ENCODE measurements around the gene PCDH10. TPM values are rescaled to one million over a fixed set of nuclear protein-coding genes. Genes with fewer than 3 reads are reported as not detected.
"Not testable (repeated sequence)": the region's sequence is repeated elsewhere in the genome, so short reads cannot be mapped to it uniquely, and the experiment has no call there.

Gene PCDH10
- total RNA-seq, 4 donors from 2014 or later: 0.27 to 0.83 (median 0.50) TPM

- Histone ChIP-seq H3K4me1 (no peaks in the 10 kb centered on the region), H3K27me3 (no peaks in the 10 kb centered on the region), H3K36me3 (no peaks in the 10 kb centered on the region), H3K9me3 (no peaks in the 10 kb centered on the region), H3K27ac (no peak overlapping the region), H3K4me3 (no peak overlapping the region)
- no peak for DNase-seq
- no peak for TF ChIP-seq CTCF (IDR thresholded peaks at IDR 0.05)
- no peak for TF ChIP-seq POLR2A (IDR thresholded peaks at IDR 0.05)
Observed at GRCh38 chr4:133190098-133190497, 41.0 kb downstream of the PCDH10 start.

GRCh38 chr4:133208694-133209285 is 59.7 kb downstream of the PCDH10 start:
- no peak for DNase-seq
- Histone ChIP-seq H3K4me3 (no peak overlapping the region), H3K9me3 (no peaks in the 10 kb centered on the region), H3K27ac (no peak overlapping the region), H3K27me3 (no peaks in the 10 kb centered on the region), H3K4me1 (no peaks in the 10 kb centered on the region), H3K36me3 (no peaks in the 10 kb centered on the region)
- TF ChIP-seq CTCF (IDR thresholded peaks at IDR 0.05): no peak
- TF ChIP-seq POLR2A (IDR thresholded peaks at IDR 0.05): no peak

GRCh38 chr4:133233922-133234321 is 84.8 kb downstream of the PCDH10 start:
- Histone ChIP-seq H3K27me3 (no peaks in the 10 kb centered on the region), H3K4me3 (no peak overlapping the region), H3K27ac (no peak overlapping the region), H3K4me1 (no peaks in the 10 kb centered on the region), H3K36me3 (no peaks in the 10 kb centered on the region), H3K9me3 (no peaks in the 10 kb centered on the region)
- no peak for TF ChIP-seq POLR2A (IDR thresholded peaks at IDR 0.05)
- TF ChIP-seq CTCF (IDR thresholded peaks at IDR 0.05): no peak
- no peak for DNase-seq

GRCh38 chr4:133240451-133240850 is 91.4 kb downstream of the PCDH10 start:
- H3K36me3 ChIP-seq, DNase-seq, H3K9me3 ChIP-seq, H3K4me3 ChIP-seq, H3K27ac ChIP-seq, H3K27me3 ChIP-seq, H3K4me1 ChIP-seq: not testable (repeated sequence)

Measured in Peyer's patch (tissue), 4 donors.